Esophagus muscularis mucosa (tissue), 3 donors: ENCODE measurements around the gene EIF4A2.

Experiments
- CTCF ChIP-seq, 3 experiments: fragments of 200-600 bp in 2 of 3; fragments of 450-650 bp in 1 of 3; sonication (generic) in 2 of 3; IDR thresholded peaks; one replicate each; pipeline ENCODE4 v1.5.1; 2017 to 2019; ENCODE audit warnings: antibody characterized with exemption in 3 of 3, mild to moderate bottlenecking in 2 of 3, moderate library complexity in 1 of 3
- POLR2A ChIP-seq: fragments of 450-650 bp; IDR thresholded peaks from one replicate; pipeline ENCODE4 v1.6.1; 2017; ENCODE audit warnings: antibody characterized with exemption, moderate library complexity, mild to moderate bottlenecking, low read depth
- POLR2AphosphoS5 ChIP-seq, 2 donors: sonication (generic); formaldehyde crosslinking; IDR thresholded peaks; one replicate each; pipeline ENCODE4 v1.6.1; 2017; ENCODE audit warnings: antibody characterized with exemption in 2 of 2

- TF ChIP-seq CTCF (IDR thresholded peaks at IDR 0.05) (no peak), POLR2A (no peak), POLR2AphosphoS5 (IDR thresholded peaks at IDR 0.05) (no peak)
Measured at GRCh38 chr3:186800285-186800684, 16.9 kb downstream of the EIF4A2 start.
